ENCODE results near the gene PTPN4.

The PTPN4 gene

DNA sequence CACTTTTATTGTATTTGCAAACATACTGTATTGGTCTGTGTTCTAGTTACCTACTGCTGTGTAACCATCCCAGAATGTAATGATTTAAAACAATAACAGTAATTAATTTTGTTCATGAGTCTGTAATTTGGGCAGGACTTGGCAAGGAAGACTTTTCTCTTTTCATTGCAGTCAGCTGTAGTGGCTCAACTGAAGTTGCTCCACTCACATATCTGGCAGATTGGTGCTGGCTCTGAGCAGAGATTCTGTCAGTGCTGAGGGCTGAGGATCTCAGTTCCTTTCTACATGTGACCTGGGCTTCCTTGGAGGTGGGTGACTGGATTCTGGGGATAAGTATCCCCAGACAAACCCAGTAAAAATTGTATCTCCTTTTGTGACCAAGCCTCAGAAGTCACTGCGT is 26.6 kb downstream of the PTPN4 start:
- H3K79me2 ChIP-seq (ENCODE audit: low read length) = peaks cover 53% of the 10 kb centered on the region
- H3K4me1 ChIP-seq (ENCODE audit: low read length) = peaks cover 20% of the 10 kb centered on the region
- H3K27me3 ChIP-seq (ENCODE audit: low read depth, low read length) = no peaks in the 10 kb centered on the region
- 0 out of 2 replicates have a peak, but pooled peaks cover 5% of the 10 kb centered on the region for H3K9me3 ChIP-seq (ENCODE audit: insufficient read depth, low read length)
- no peak overlapping the region for H3K4me2 ChIP-seq (ENCODE audit: low read length)
- peaks cover 6% of the 10 kb centered on the region for H3K36me3 ChIP-seq (replicated peaks; ENCODE audit: low read depth, low read length)
- H3K9ac ChIP-seq (ENCODE audit: low read length) = no peak overlapping the region
- peaks cover 16% of the 10 kb centered on the region; the same call in 1 of the 2 replicates for H4K20me1 ChIP-seq (ENCODE audit: insufficient read depth, low read length)
- H3K27ac ChIP-seq (ENCODE audit: low read length) = no peak overlapping the region
- no peak for TF ChIP-seq EZH2phosphoT487 (IDR thresholded peaks at IDR 0.05; ENCODE audit: low read depth)
- TF ChIP-seq, protein P1, sequence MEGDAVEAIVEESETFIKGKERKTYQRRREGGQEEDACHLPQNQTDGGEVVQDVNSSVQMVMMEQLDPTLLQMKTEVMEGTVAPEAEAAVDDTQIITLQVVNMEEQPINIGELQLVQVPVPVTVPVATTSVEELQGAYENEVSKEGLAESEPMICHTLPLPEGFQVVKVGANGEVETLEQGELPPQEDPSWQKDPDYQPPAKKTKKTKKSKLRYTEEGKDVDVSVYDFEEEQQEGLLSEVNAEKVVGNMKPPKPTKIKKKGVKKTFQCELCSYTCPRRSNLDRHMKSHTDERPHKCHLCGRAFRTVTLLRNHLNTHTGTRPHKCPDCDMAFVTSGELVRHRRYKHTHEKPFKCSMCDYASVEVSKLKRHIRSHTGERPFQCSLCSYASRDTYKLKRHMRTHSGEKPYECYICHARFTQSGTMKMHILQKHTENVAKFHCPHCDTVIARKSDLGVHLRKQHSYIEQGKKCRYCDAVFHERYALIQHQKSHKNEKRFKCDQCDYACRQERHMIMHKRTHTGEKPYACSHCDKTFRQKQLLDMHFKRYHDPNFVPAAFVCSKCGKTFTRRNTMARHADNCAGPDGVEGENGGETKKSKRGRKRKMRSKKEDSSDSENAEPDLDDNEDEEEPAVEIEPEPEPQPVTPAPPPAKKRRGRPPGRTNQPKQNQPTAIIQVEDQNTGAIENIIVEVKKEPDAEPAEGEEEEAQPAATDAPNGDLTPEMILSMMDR (IDR thresholded peaks at IDR 0.05; ENCODE audit: low read depth, low read length) = no peak
- no peak overlapping the region for H2AFZ ChIP-seq (ENCODE audit: low read depth, low read length)
- H3K4me3 ChIP-seq (ENCODE audit: low read length) = no peak overlapping the region

DNA sequence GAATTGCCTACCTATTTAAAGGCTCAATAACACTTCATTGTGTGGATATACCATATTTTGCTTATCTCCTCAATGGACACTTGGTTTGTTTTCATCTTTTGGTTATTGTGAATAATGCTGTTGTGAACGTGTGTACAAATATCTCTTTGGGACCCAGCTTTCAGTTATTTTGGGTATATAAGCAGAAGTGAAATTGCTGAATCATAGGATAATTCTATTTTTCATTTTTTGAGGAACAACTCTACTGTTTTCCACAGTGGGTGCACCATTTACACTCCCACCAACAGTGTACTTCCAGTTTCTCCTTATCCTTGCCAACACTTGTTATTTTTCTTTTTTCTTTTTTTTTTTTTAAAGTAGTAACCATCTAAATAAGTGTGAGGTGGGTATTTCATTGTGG is 29.0 kb downstream of the PTPN4 start:
- Histone ChIP-seq H3K9me3 (ENCODE audit: insufficient read depth, low read length) (peaks cover 11% of the 10 kb centered on the region; the same call in 1 of the 2 replicates), H3K9ac (ENCODE audit: low read length) (no peak overlapping the region)
- no peak for TF ChIP-seq EZH2phosphoT487 (IDR thresholded peaks at IDR 0.05; ENCODE audit: low read depth)
- TF ChIP-seq, protein P1 (IDR thresholded peaks at IDR 0.05; ENCODE audit: low read depth, low read length) = no peak

DNA sequence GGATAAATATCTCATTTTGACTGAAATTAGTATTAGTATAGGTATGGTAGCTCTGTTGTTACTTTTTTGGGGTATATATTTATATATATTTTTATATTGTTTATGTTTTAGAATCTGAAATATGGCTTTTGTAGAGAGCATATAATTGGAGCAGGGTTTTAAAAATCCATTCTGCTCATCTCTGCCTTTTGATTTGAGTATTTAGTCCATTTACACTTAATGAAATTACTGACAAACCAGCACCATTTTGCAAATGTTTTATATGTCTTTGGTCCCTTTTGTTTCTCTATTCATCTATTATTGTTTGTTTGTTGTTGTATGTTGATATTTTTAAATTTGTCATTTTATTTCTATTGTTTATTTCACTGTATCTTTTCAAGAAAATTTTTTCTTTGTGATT is 30.7 kb downstream of the PTPN4 start:
- Histone ChIP-seq H3K4me1 (ENCODE audit: low read length) (0 out of 2 replicates have a peak, but pooled peaks cover 3% of the 10 kb centered on the region), H3K9ac (ENCODE audit: low read length) (no peak overlapping the region), H3K4me3 (ENCODE audit: low read length) (no peak overlapping the region), H2AFZ (ENCODE audit: low read depth, low read length) (no peak overlapping the region), H3K27ac (ENCODE audit: low read length) (no peak overlapping the region), H3K36me3 (replicated peaks; ENCODE audit: low read depth, low read length) (peaks cover 30% of the 10 kb centered on the region), H3K4me2 (ENCODE audit: low read length) (no peak overlapping the region), H3K27me3 (ENCODE audit: low read depth, low read length) (no peaks in the 10 kb centered on the region), H4K20me1 (ENCODE audit: insufficient read depth, low read length) (peaks cover 14% of the 10 kb centered on the region; the same call in 1 of the 2 replicates), H3K9me3 (ENCODE audit: insufficient read depth, low read length) (peaks cover 11% of the 10 kb centered on the region; the same call in 1 of the 2 replicates), H3K79me2 (ENCODE audit: low read length) (peaks cover 57% of the 10 kb centered on the region)
- TF ChIP-seq, protein P1 (IDR thresholded peaks at IDR 0.05; ENCODE audit: low read depth, low read length) = no peak
- no peak for TF ChIP-seq EZH2phosphoT487 (IDR thresholded peaks at IDR 0.05; ENCODE audit: low read depth)

More for the DNA sequence above, 29.0 kb downstream of the PTPN4 start:
- Histone ChIP-seq H3K36me3 (replicated peaks; ENCODE audit: low read depth, low read length) (peaks cover 17% of the 10 kb centered on the region), H2AFZ (ENCODE audit: low read depth, low read length) (no peak overlapping the region), H3K4me3 (ENCODE audit: low read length) (no peak overlapping the region), H3K79me2 (ENCODE audit: low read length) (peaks cover 54% of the 10 kb centered on the region), H3K4me1 (ENCODE audit: low read length) (0 out of 2 replicates have a peak, but pooled peaks cover 3% of the 10 kb centered on the region), H3K4me2 (ENCODE audit: low read length) (no peak overlapping the region), H3K27ac (ENCODE audit: low read length) (no peak overlapping the region), H4K20me1 (ENCODE audit: insufficient read depth, low read length) (peaks cover 11% of the 10 kb centered on the region; the same call in 1 of the 2 replicates), H3K27me3 (ENCODE audit: low read depth, low read length) (no peaks in the 10 kb centered on the region)

DNA sequence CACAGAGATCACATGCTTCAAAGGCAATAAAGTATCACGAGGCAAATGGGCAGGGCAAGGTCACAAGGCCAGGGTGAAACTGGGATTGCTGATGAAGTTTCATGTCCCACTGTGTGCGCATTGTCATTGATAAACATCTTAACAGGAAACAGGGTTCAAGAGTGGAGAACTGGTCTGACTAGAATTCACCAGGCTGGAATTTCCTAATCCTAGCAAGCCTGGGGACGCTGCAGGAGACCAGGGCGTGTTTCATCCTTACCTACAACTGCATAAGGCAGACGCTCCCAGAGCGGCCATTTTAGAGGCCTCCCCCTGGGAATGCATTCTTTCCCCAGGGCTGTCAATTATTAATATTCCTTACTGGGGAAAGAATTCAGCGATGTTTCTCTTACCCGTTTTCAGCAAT is 33.2 kb downstream of the PTPN4 start:
- Histone ChIP-seq H3K9me3 (ENCODE audit: insufficient read depth, low read length) (peaks cover 11% of the 10 kb centered on the region; the same call in 1 of the 2 replicates), H3K4me3 (ENCODE audit: low read length) (no peak overlapping the region), H3K27me3 (ENCODE audit: low read depth, low read length) (no peaks in the 10 kb centered on the region), H3K79me2 (ENCODE audit: low read length) (peaks cover 56% of the 10 kb centered on the region), H3K4me2 (ENCODE audit: low read length) (no peak overlapping the region), H3K9ac (ENCODE audit: low read length) (no peak overlapping the region), H3K4me1 (ENCODE audit: low read length) (0 out of 2 replicates have a peak, but pooled peaks cover 3% of the 10 kb centered on the region), H3K36me3 (replicated peaks; ENCODE audit: low read depth, low read length) (peaks cover 30% of the 10 kb centered on the region), H2AFZ (ENCODE audit: low read depth, low read length) (no peak overlapping the region), H3K27ac (ENCODE audit: low read length) (no peak overlapping the region), H4K20me1 (ENCODE audit: insufficient read depth, low read length) (peaks cover 18% of the 10 kb centered on the region)
- no peak for TF ChIP-seq EZH2phosphoT487 (IDR thresholded peaks at IDR 0.05; ENCODE audit: low read depth)
- TF ChIP-seq, protein P1 (IDR thresholded peaks at IDR 0.05; ENCODE audit: low read depth, low read length) = no peak

Measured in OCI-LY3 (cell line).